GM18951 (cell line): ENCODE data around the gene GLI1.

ENCODE experiments used
- POLR2A ChIP-seq: IDR thresholded peaks from 4 replicates; pipeline ENCODE4 v1.6.1; 2011; ENCODE audit warnings: mild to moderate bottlenecking; ENCODE audit not compliant: insufficient read length, insufficient read depth; ENCODE audit errors: extremely low read depth
- in situ Hi-C: fragments of 300-500 bp; cut with MboI; formaldehyde crosslinking; loops from one replicate; pipeline ENCODE4 v1.12.0; 2022; ENCODE audit warnings: low sequenced_read_pairs, mixed read lengths, inconsistent platforms; ENCODE audit not compliant: unreplicated experiment

Gene GLI1

GRCh38 chr12:57459055-57459749 is 383 bp upstream of the GLI1 start:
- TF ChIP-seq POLR2A: peak; percentile 72
- in situ Hi-C loops: no loop called here

GRCh38 chr12:57460468-57460784 is 841 bp downstream of the GLI1 start:
- in situ Hi-C loops: no loop called here
- TF ChIP-seq POLR2A: no peak

- no peak for TF ChIP-seq POLR2A
- in situ Hi-C loops: no loop called here
Measured at GRCh38 chr12:57460841-57461275, 1.3 kb downstream of the GLI1 start.

- TF ChIP-seq POLR2A: no peak
- in situ Hi-C loops: no loop called here
Measured at GRCh38 chr12:57461276-57461916, 1.8 kb downstream of the GLI1 start.

GRCh38 chr12:57461917-57462250 is 2.3 kb downstream of the GLI1 start:
- in situ Hi-C loops: no loop called here
- TF ChIP-seq POLR2A: no peak

GRCh38 chr12:57462251-57462911 is 2.8 kb downstream of the GLI1 start:
- in situ Hi-C loops: no loop called here

GRCh38 chr12:57462912-57463253 is 3.3 kb downstream of the GLI1 start:
- TF ChIP-seq POLR2A: no peak
- in situ Hi-C loops: no loop called here

More at GRCh38 chr12:57462251-57462911, 2.8 kb downstream of the GLI1 start:
- peak; percentile 29 for TF ChIP-seq POLR2A

- TF ChIP-seq POLR2A: no peak
- in situ Hi-C loops: no loop called here
Measured at GRCh38 chr12:57464569-57464968, 5.0 kb downstream of the GLI1 start.

- in situ Hi-C loops: no loop called here
- TF ChIP-seq POLR2A: no peak
Measured at GRCh38 chr12:57465030-57465746, 5.6 kb downstream of the GLI1 start.

GRCh38 chr12:57465747-57466505 is 6.3 kb downstream of the GLI1 start:
- TF ChIP-seq POLR2A: no peak
- in situ Hi-C loops: no loop called here

GRCh38 chr12:57467212-57467874 is 7.8 kb downstream of the GLI1 start:
- TF ChIP-seq POLR2A: no peak
- in situ Hi-C loops: no loop called here

- in situ Hi-C loops: no loop called here
- TF ChIP-seq POLR2A: no peak
Measured at GRCh38 chr12:57467915-57468314, 8.3 kb downstream of the GLI1 start.
